HG02885 (cell line): ENCODE results near the gene SAT2.
"Not testable (repeated sequence)": the region's sequence is repeated elsewhere in the genome, so short reads cannot be mapped to it uniquely, and the experiment has no call there.

Source experiments
- ATAC-seq: cut with Tn5 transposase; IDR thresholded peaks from one replicate; pipeline ENCODE4 v1.9.1; 2021; ENCODE audit warnings: mild to moderate bottlenecking; ENCODE audit not compliant: unreplicated experiment, poor library complexity

Gene SAT2

GRCh38 chr17:7636163-7636562 is 8.5 kb upstream of the SAT2 start:
- ATAC-seq: no peak

- ATAC-seq: no peak
These were observed 6.8 kb upstream of the SAT2 start for GRCh38 chr17:7634384-7634783.

GRCh38 chr17:7633093-7633492 is 5.5 kb upstream of the SAT2 start:
- no peak for ATAC-seq

- no peak for ATAC-seq
These were observed 4.9 kb upstream of the SAT2 start for GRCh38 chr17:7632492-7632894.

- no peak for ATAC-seq
These were observed 4.1 kb upstream of the SAT2 start for GRCh38 chr17:7631398-7632380.

GRCh38 chr17:7629939-7630571 is 2.4 kb upstream of the SAT2 start, which contains the start of gene SHBG:
TSS of gene SHBG (plus strand) at chr17:7630135. CDS start at chr17:7630173, 38 bp downstream.
- no peak for ATAC-seq

GRCh38 chr17:7626956-7627249 is 718 bp downstream of the SAT2 start:
- ATAC-seq: no peak

GRCh38 chr17:7626307-7626706 is 1.3 kb downstream of the SAT2 start:
- ATAC-seq: no peak

GRCh38 chr17:7625749-7626148 is 1.9 kb downstream of the SAT2 start:
- ATAC-seq: not testable (repeated sequence)

- no peak for ATAC-seq
These were observed 4.0 kb downstream of the SAT2 start for GRCh38 chr17:7623661-7624060.

GRCh38 chr17:7620835-7621234 is 6.8 kb downstream of the SAT2 start:
- ATAC-seq: no peak

- no peak for ATAC-seq
These were observed 9.0 kb downstream of the SAT2 start for GRCh38 chr17:7618608-7619007.

GRCh38 chr17:7615265-7615747 is 12.3 kb downstream of the SAT2 start:
- no peak for ATAC-seq

- ATAC-seq: peak; percentile 89
These were observed 13.0 kb downstream of the SAT2 start, which contains the start of gene FXR2 for GRCh38 chr17:7614425-7615264. TSS of gene FXR2 (minus strand) at chr17:7614897. CDS start at chr17:7614532, 365 bp downstream.

GRCh38 chr17:7613769-7614424 is 13.7 kb downstream of the SAT2 start:
- ATAC-seq: no peak

- no peak for ATAC-seq
These were observed 15.4 kb downstream of the SAT2 start for GRCh38 chr17:7612294-7612640.

GRCh38 chr17:7611635-7612293 is 15.9 kb downstream of the SAT2 start:
- ATAC-seq: no peak

- no peak for ATAC-seq
These were observed 17.0 kb downstream of the SAT2 start for GRCh38 chr17:7610641-7611040.

GRCh38 chr17:7606280-7606679 is 21.3 kb downstream of the SAT2 start:
- no peak for ATAC-seq

- ATAC-seq: not testable (repeated sequence)
These were observed 30.1 kb downstream of the SAT2 start for GRCh38 chr17:7597561-7597960.
